HCT116 (cell line): Measurements from ENCODE around the gene ARL4C.

Source experiments
- ATF3 ChIP-seq: IDR thresholded peaks from 2 replicates; pipeline ENCODE4 v1.6.1; 2012
- CTCF ChIP-seq, 3 experiments: fragments of 200-600 bp in 1 of 3; sonication (generic) in 1 of 3; IDR thresholded peaks in 2 of 3; conservative IDR thresholded peaks in 1 of 3; 2 replicates each; pipeline ENCODE4 v1.5.1; 2012 to 2017; ENCODE audit warnings: low read depth in 2 of 3, low read length in 2 of 3, antibody characterized with exemption in 1 of 3, borderline replicate concordance in 1 of 3, control low read depth in 1 of 3, mild to moderate bottlenecking in 1 of 3, mixed read lengths in 1 of 3, mixed run types in 1 of 3, moderate library complexity in 1 of 3; ENCODE audit not compliant: insufficient read depth in 1 of 3
- EGR1 ChIP-seq: IDR thresholded peaks from 2 replicates; pipeline ENCODE4 v1.6.1; 2012; ENCODE audit warnings: low read depth
- MAX ChIP-seq: IDR thresholded peaks from 2 replicates; pipeline ENCODE4 v1.6.1; 2012
- POLR2A ChIP-seq: IDR thresholded peaks from 2 replicates; pipeline ENCODE4 v1.7.0; 2011; ENCODE audit warnings: borderline replicate concordance; ENCODE audit not compliant: insufficient read depth, insufficient read length; ENCODE audit errors: extremely low read depth
- POLR2AphosphoS5 ChIP-seq: IDR thresholded peaks from 2 replicates; pipeline ENCODE4 v1.6.1; 2011; ENCODE audit warnings: mild to moderate bottlenecking, low read depth, low read length, moderate library complexity
- RAD21 ChIP-seq: IDR thresholded peaks from 2 replicates; pipeline ENCODE4 v1.6.1; 2012; ENCODE audit warnings: low read depth, mild to moderate bottlenecking
- REST ChIP-seq: IDR thresholded peaks from 2 replicates; pipeline ENCODE4 v1.6.1; 2012; ENCODE audit warnings: low read depth
- SIN3A ChIP-seq: IDR thresholded peaks from 2 replicates; pipeline ENCODE4 v1.6.1; 2012; ENCODE audit warnings: low read depth
- SP1 ChIP-seq: IDR thresholded peaks from 2 replicates; pipeline ENCODE4 v1.6.1; 2012; ENCODE audit warnings: low read depth
- TCF7L2 ChIP-seq: IDR thresholded peaks from 2 replicates; pipeline ENCODE4 v1.7.0; 2011; ENCODE audit warnings: borderline replicate concordance, inconsistent platforms; ENCODE audit not compliant: insufficient read depth, insufficient read length; ENCODE audit errors: extremely low read depth
- ZNF274 ChIP-seq: fragments of 200-500 bp; sonication (Bioruptor generic); IDR thresholded peaks from 2 replicates; pipeline ENCODE4 v1.6.1; 2014; ENCODE audit warnings: mild to moderate bottlenecking, low read depth, low read length, inconsistent platforms

GRCh38 chr2:234528410-234529148 lies 31.7 kb upstream of the ARL4C start:
- TF ChIP-seq MAX (no peak), POLR2AphosphoS5 (no peak), CTCF (IDR thresholded peaks at IDR 0.05 in 2 of 3, conservative IDR thresholded peaks at IDR 0.05 in 1 of 3; ENCODE audit: borderline replicate concordance in 1 of 3, insufficient read depth in 1 of 3, low read depth in 2 of 3, low read length in 2 of 3) (peak in 2 of 3 experiments; percentile 3 to 23; a peak in 1 of 6 replicates), ZNF274 (no peak), POLR2A (no peak), EGR1 (no peak), TCF7L2 (no peak), SIN3A (no peak), REST (no peak), SP1 (no peak), RAD21 (peak; percentile 33; the same call in 1 of the 2 replicates), ATF3 (no peak)
